Calu3 (cell line): ENCODE data around the gene KTN1. TPM values are rescaled to one million over a fixed set of nuclear protein-coding genes. Genes with fewer than 3 reads are reported as not detected.

Source experiments
- Bru-seq: library from RNA; stranded (reverse); fragments of 400-500 nt; gene quantifications from one replicate; lab custom pipeline; 2021; lab: Mats Ljungman, UMichigan
- BruChase-seq, 2 experiments: library from RNA; stranded (reverse); fragments of 400-500 nt; gene quantifications; one replicate each; lab custom pipeline; 2021; lab: Mats Ljungman, UMichigan
- BruUV-seq: library from RNA; stranded (reverse); fragments of 400-500 nt; replicated peaks from 2 replicates; lab custom pipeline; 2021; lab: Mats Ljungman, UMichigan
- CTCF ChIA-PET: fragments of 300-600 bp; sonication (Branson Sonifier 250); formaldehyde crosslinking; loops from one replicate; lab custom pipeline; 2022; ENCODE audit warnings: antibody characterized with exemption; lab: Charles Lee
- DNase-seq: peaks from one replicate; pipeline ENCODE4 v3.0.0; 2022
- H3K27ac Mint-ChIP-seq: one replicate; pipeline ENCODE4 v1.8.0; 2022; ENCODE audit warnings: mixed read lengths; ENCODE audit not compliant: unreplicated experiment
- H3K27me3 Mint-ChIP-seq: one replicate; pipeline ENCODE4 v1.8.0; 2022; ENCODE audit warnings: mixed read lengths; ENCODE audit not compliant: unreplicated experiment
- H3K36me3 Mint-ChIP-seq: one replicate; pipeline ENCODE4 v1.8.0; 2022; ENCODE audit warnings: mild to moderate bottlenecking, moderate library complexity, mixed read lengths; ENCODE audit not compliant: insufficient read depth, unreplicated experiment
- H3K4me1 Mint-ChIP-seq: one replicate; pipeline ENCODE4 v1.8.0; 2022; ENCODE audit warnings: mild to moderate bottlenecking, low read depth, mixed read lengths; ENCODE audit not compliant: unreplicated experiment
- H3K4me3 Mint-ChIP-seq: one replicate; pipeline ENCODE4 v1.8.0; 2022; ENCODE audit warnings: mild to moderate bottlenecking, low read depth, moderate library complexity, mixed read lengths; ENCODE audit not compliant: unreplicated experiment
- H3K9me3 Mint-ChIP-seq: one replicate; pipeline ENCODE4 v1.8.0; 2022; ENCODE audit warnings: low read depth, mixed read lengths; ENCODE audit not compliant: unreplicated experiment
- intact Hi-C: fragments of 100-400 bp; cut with micrococcal nuclease; formaldehyde crosslinking; loops from one replicate; pipeline ENCODE4 v1.10.0; 2022; ENCODE audit not compliant: unreplicated experiment
- long read RNA-seq: library from polyadenylated mRNA; stranded (forward); transcript quantifications from one replicate; pipeline ENCODE4 v2.0.0, GENCODE V29; 2022
- total RNA-seq: library from RNA; stranded (reverse); gene quantifications from 2 replicates; pipeline ENCODE4 v1.2.3, GENCODE V29; 2022
- TF ChIP-seq, protein P1 (sequence below): fragments of 200-600 bp; IDR thresholded peaks from one replicate; pipeline ENCODE4 v1.8.0; 2022; ENCODE audit warnings: antibody characterized with exemption; ENCODE audit not compliant: unreplicated experiment

KTN1 gene
- 119 and 141 TPM in 2 replicates for total RNA-seq
- Bru-seq, nascent RNA, result percentile 92 among the genes with signal in this experiment
- percentile 95 among the genes with signal in this experiment for BruChase-seq, experiment 1, labeled RNA remaining after a 6-hour chase
- percentile 90 among the genes with signal in this experiment for BruChase-seq, experiment 2, labeled RNA remaining after a 2-hour chase
- long read RNA-seq, full-length matches to known transcripts, result 30 of 135 reads
- long read RNA-seq, partial matches to known transcripts, result 29 of 135 reads
- long read RNA-seq, other reads (novel, unspliced or antisense), result 76 of 135 reads

GRCh38 chr14:55579724-55580469 is at the start of gene KTN1:
Gene KTN1, plus strand, starts transcription at chr14:55580207. Its CDS starts 31,842 bp downstream, at chr14:55612049.
- Mint-ChIP-seq H3K27ac (peak within 1 kb of the TSS; percentile 86), H3K36me3 (peaks cover 25% of the 10 kb centered on the region), H3K9me3 (no peaks in the 10 kb centered on the region), H3K4me1 (peaks cover 7% of the 10 kb centered on the region), H3K4me3 (peak within 1 kb of the TSS; percentile 92), H3K27me3 (no peaks in the 10 kb centered on the region)
- BruUV-seq, result no TSS peak
- TF ChIP-seq, protein P1, sequence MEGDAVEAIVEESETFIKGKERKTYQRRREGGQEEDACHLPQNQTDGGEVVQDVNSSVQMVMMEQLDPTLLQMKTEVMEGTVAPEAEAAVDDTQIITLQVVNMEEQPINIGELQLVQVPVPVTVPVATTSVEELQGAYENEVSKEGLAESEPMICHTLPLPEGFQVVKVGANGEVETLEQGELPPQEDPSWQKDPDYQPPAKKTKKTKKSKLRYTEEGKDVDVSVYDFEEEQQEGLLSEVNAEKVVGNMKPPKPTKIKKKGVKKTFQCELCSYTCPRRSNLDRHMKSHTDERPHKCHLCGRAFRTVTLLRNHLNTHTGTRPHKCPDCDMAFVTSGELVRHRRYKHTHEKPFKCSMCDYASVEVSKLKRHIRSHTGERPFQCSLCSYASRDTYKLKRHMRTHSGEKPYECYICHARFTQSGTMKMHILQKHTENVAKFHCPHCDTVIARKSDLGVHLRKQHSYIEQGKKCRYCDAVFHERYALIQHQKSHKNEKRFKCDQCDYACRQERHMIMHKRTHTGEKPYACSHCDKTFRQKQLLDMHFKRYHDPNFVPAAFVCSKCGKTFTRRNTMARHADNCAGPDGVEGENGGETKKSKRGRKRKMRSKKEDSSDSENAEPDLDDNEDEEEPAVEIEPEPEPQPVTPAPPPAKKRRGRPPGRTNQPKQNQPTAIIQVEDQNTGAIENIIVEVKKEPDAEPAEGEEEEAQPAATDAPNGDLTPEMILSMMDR, result no peak
- CTCF ChIA-PET, result interaction anchor here (0.6 to 0.8 kb wide), 2 partner anchors 15 to 22 kb away, joined by 5 to 7 read pairs; no protein-coding TSS in a partner anchor
- DNase-seq, result peak; percentile 91
- intact Hi-C loops, result no loop called here

DNA sequence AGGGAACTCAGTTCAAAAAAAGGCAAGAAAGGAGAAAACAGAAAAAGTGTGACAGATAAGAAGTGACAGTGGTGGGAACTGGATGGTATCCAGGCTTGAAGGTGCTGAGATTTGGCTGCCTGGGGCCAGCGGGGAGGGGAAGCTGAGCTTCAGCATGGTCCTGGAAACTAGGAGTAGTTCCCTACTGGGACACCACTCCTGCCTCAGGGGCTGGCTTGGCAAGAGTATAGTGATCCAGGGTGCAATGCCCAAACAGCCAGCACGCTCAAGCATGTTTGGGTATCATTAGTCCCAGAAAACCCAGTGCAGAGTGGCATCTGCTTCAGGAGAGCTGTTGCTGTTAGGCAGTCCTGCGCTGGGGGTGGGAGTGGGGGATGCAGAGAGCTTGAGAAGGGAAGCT is 49.5 kb upstream of the KTN1 start:
- CTCF ChIA-PET, result interaction anchor here (1.6 kb wide), 1 partner anchor 51 kb away, joined by 3 read pairs; no protein-coding TSS in a partner anchor
- H3K36me3 Mint-ChIP-seq, result no peaks in the 10 kb centered on the region
- H3K9me3 Mint-ChIP-seq, result peaks cover 2% of the 10 kb centered on the region
- no peaks in the 10 kb centered on the region for H3K27me3 Mint-ChIP-seq
- intact Hi-C loops, result loop anchor here (2.0 kb wide), 1 partner anchor 58 kb away; no protein-coding TSS in a partner anchor
- peaks cover 9% of the 10 kb centered on the region for H3K4me1 Mint-ChIP-seq
- DNase-seq, result no peak
- TF ChIP-seq, protein P1, result no peak
- H3K27ac Mint-ChIP-seq, result no peak overlapping the region
- H3K4me3 Mint-ChIP-seq, result no peak overlapping the region
- BruUV-seq, result no TSS peak

DNA sequence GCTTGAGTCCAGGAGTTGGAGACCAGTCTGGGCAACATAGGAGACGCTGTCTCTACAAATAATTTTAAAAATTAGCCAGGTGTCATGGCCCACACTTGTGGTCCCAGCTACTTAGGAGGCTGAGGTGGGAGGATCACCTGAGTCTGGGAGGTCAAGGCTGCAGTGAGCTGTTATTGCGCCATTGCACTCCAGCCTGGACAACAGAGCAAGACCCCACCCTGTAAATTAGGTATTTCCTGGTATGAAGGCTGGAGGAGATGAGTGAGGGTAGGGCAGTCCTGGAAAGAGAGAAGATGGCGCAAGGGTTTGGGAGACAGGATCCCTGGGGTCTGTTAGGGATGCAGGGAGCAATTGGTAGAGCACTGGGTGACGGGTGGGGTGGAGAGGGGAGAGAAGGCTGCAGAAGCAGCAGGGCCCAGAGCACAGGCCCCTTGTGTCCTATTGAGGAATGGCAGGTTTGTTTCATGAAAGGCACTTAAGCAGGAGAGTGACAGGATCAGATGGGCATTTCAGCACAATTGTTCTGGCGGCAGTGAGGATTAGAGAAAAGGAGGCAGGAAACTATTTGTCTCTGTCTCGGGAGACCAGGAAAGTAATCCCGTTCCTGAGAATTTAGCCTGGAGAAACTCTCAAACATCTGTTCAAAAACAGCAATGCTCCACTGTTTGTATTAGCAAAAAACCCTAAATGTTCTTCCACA is 47.2 kb upstream of the KTN1 start:
- H3K4me3 Mint-ChIP-seq, result no peak overlapping the region
- H3K36me3 Mint-ChIP-seq, result no peaks in the 10 kb centered on the region
- TF ChIP-seq, protein P1, result no peak
- H3K27me3 Mint-ChIP-seq, result no peaks in the 10 kb centered on the region
- CTCF ChIA-PET, result no interaction called here
- BruUV-seq, result no TSS peak
- intact Hi-C loops, result no loop called here
- no peak overlapping the region for H3K27ac Mint-ChIP-seq
- DNase-seq, result no peak
- H3K4me1 Mint-ChIP-seq, result peaks cover 21% of the 10 kb centered on the region
- H3K9me3 Mint-ChIP-seq, result peaks cover 6% of the 10 kb centered on the region

DNA sequence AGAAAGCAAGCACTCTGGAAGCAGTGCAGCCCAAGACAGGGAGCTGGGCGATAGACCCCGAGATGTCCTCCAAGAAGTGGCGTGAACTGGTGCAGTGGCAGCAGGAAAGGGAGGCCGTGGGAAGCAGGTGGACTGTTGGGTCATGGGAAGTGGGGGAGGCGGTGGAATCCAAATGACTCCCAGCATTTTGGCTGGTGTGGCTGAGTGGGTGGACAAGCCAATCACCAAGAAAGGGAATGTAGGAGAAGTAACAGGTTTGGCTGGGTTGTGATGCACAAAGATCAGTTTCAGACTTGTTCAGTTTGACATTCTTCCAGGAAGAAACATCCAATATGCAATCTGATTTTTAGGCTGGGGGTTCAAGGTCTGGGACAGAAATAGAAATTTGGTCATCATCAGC is 46.0 kb upstream of the KTN1 start:
- TF ChIP-seq, protein P1, result no peak
- no peak for DNase-seq
- BruUV-seq, result no TSS peak
- Mint-ChIP-seq H3K4me1 (peaks cover 21% of the 10 kb centered on the region), H3K27me3 (no peaks in the 10 kb centered on the region), H3K4me3 (no peak overlapping the region), H3K36me3 (no peaks in the 10 kb centered on the region), H3K9me3 (peaks cover 6% of the 10 kb centered on the region), H3K27ac (no peak overlapping the region)
- intact Hi-C loops, result no loop called here
- CTCF ChIA-PET, result no interaction called here
